Osteocyte (in vitro differentiated cells): Measurements from ENCODE around the gene GNAT1. TPM values are rescaled to one million over a fixed set of nuclear protein-coding genes. Genes with fewer than 3 reads are reported as not detected.

Source experiments
- DNase-seq: peaks from one replicate; pipeline ENCODE4 v3.0.0; 2021; ENCODE audit warnings: mixed read lengths; ENCODE audit not compliant: unreplicated experiment; ENCODE audit errors: extremely low spot score
- H3K27ac Mint-ChIP-seq: one replicate; pipeline ENCODE4 v1.8.0; 2021; ENCODE audit warnings: mild to moderate bottlenecking, mixed read lengths; ENCODE audit not compliant: unreplicated experiment
- H3K27me3 Mint-ChIP-seq: one replicate; pipeline ENCODE4 v1.8.0; 2021; ENCODE audit warnings: mixed read lengths; ENCODE audit not compliant: unreplicated experiment
- H3K36me3 Mint-ChIP-seq: one replicate; pipeline ENCODE4 v1.8.0; 2021; ENCODE audit warnings: mixed read lengths; ENCODE audit not compliant: unreplicated experiment
- H3K4me1 Mint-ChIP-seq: one replicate; pipeline ENCODE4 v1.8.0; 2021; ENCODE audit warnings: mixed read lengths; ENCODE audit not compliant: unreplicated experiment
- H3K4me3 Mint-ChIP-seq: one replicate; pipeline ENCODE4 v1.8.0; 2021; ENCODE audit warnings: mild to moderate bottlenecking, moderate library complexity, mixed read lengths; ENCODE audit not compliant: unreplicated experiment
- H3K9me3 Mint-ChIP-seq: one replicate; pipeline ENCODE4 v1.8.0; 2021; ENCODE audit warnings: mixed read lengths; ENCODE audit not compliant: unreplicated experiment
- total RNA-seq: library from RNA; stranded (reverse); gene quantifications from 2 replicates; pipeline ENCODE4 v1.2.1, GENCODE V29; 2021
- TF ChIP-seq, protein P1 (sequence below): fragments of 200-600 bp; sonication (generic); IDR thresholded peaks from 2 replicates; pipeline ENCODE4 v1.5.0; 2021; ENCODE audit warnings: antibody characterized with exemption, mild to moderate bottlenecking, moderate library complexity

The GNAT1 gene
- total RNA-seq, 1 donor from 2014 or later, result not detected

DNA sequence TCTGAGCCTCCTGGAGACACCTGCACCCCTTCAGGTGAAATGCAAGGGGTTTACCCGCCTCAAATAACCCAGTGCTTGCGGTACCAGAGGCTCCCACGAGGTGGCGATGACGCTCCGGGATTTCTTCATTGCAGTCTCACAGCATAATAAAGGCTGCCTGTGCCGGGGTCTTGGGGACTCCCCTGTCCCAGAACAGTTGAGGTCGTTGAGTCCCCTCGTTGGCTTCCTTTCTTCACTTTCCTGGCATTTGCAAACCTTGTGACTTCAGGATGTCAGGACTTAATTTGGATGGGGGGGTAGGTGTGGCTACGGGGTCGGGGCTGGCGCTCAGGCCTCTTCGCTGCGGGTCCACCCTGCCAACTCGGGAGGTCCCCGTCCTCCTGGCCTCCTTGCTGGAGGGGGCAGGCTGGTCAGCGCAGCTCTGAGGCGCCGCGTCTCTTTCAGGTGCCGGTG lies 1.3 kb downstream of the GNAT1 start:
- TF ChIP-seq, protein P1, sequence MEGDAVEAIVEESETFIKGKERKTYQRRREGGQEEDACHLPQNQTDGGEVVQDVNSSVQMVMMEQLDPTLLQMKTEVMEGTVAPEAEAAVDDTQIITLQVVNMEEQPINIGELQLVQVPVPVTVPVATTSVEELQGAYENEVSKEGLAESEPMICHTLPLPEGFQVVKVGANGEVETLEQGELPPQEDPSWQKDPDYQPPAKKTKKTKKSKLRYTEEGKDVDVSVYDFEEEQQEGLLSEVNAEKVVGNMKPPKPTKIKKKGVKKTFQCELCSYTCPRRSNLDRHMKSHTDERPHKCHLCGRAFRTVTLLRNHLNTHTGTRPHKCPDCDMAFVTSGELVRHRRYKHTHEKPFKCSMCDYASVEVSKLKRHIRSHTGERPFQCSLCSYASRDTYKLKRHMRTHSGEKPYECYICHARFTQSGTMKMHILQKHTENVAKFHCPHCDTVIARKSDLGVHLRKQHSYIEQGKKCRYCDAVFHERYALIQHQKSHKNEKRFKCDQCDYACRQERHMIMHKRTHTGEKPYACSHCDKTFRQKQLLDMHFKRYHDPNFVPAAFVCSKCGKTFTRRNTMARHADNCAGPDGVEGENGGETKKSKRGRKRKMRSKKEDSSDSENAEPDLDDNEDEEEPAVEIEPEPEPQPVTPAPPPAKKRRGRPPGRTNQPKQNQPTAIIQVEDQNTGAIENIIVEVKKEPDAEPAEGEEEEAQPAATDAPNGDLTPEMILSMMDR, result peak; percentile 92
- Mint-ChIP-seq H3K36me3 (no peaks in the 10 kb centered on the region), H3K27ac (no peak overlapping the region), H3K4me3 (no peak overlapping the region), H3K4me1 (peaks cover 3% of the 10 kb centered on the region), H3K27me3 (peaks cover 13% of the 10 kb centered on the region), H3K9me3 (no peaks in the 10 kb centered on the region)
- peak; percentile 91 for DNase-seq

DNA sequence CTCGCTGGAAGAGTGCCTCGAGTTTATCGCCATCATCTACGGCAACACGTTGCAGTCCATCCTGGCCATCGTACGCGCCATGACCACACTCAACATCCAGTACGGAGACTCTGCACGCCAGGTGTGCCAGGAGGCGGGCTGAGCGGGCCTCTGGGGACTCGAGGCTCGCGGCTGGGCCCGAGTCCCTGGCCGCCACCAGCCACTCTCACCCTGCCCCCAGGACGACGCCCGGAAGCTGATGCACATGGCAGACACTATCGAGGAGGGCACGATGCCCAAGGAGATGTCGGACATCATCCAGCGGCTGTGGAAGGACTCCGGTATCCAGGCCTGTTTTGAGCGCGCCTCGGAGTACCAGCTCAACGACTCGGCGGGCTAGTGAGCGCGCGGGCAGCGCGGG lies 1.9 kb downstream of the GNAT1 start:
- H3K9me3 Mint-ChIP-seq, result no peaks in the 10 kb centered on the region
- no peak for DNase-seq
- no peaks in the 10 kb centered on the region for H3K36me3 Mint-ChIP-seq
- H3K27me3 Mint-ChIP-seq, result peaks cover 16% of the 10 kb centered on the region
- peaks cover 3% of the 10 kb centered on the region for H3K4me1 Mint-ChIP-seq
- H3K27ac Mint-ChIP-seq, result no peak overlapping the region
- no peak overlapping the region for H3K4me3 Mint-ChIP-seq
- TF ChIP-seq, protein P1, result no peak

DNA sequence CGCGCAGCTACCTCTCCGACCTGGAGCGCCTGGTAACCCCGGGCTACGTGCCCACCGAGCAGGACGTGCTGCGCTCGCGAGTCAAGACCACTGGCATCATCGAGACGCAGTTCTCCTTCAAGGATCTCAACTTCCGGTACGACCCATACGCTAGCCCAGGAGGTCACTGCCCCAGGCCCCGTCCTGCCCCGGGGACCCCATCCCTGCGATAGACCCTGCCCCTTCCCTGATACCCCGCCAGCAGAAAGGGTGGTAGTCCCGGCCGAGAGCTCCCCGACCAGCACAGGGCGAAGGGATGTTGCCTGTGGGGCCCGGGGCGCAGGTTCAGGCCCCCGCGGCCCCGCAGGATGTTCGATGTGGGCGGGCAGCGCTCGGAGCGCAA lies 2.3 kb downstream of the GNAT1 start:
- TF ChIP-seq, protein P1, result no peak
- H3K4me1 Mint-ChIP-seq, result peaks cover 3% of the 10 kb centered on the region
- no peak for DNase-seq
- peaks cover 21% of the 10 kb centered on the region for H3K27me3 Mint-ChIP-seq
- no peak overlapping the region for H3K4me3 Mint-ChIP-seq
- H3K36me3 Mint-ChIP-seq, result no peaks in the 10 kb centered on the region
- no peak overlapping the region for H3K27ac Mint-ChIP-seq
- no peaks in the 10 kb centered on the region for H3K9me3 Mint-ChIP-seq

DNA sequence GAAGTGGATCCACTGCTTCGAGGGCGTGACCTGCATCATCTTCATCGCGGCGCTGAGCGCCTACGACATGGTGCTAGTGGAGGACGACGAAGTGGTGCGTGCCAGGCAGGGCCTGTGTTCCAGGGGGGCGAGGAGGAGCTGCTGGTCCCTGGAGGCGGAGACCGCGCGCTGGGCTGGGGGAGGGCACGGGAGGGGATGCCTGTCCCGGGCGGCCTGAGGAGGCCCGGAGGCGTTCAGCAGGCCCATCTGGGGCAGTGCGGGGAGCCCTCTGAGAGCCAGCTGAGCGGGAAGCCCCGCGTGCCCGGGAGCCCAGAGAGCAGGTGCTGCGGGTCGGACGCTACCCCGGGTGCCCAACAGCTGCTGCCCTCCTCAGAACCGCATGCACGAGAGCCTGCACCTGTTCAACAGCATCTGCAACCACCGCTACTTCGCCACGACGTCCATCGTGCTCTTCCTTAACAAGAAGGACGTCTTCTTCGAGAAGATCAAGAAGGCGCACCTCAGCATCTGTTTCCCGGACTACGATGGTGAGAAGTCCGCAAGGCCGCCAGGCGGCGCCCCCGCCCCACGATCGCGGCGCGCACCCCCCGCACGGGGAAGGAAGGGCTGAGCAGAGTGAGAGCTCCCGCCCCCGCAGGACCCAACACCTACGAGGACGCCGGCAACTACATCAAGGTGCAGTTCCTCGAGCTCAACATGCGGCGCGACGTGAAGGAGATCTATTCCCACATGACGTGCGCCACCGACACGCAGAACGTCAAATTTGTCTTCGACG lies 2.9 kb downstream of the GNAT1 start:
- no peaks in the 10 kb centered on the region for H3K9me3 Mint-ChIP-seq
- TF ChIP-seq, protein P1, result peak; percentile 79
- no peaks in the 10 kb centered on the region for H3K36me3 Mint-ChIP-seq
- H3K27me3 Mint-ChIP-seq, result peaks cover 25% of the 10 kb centered on the region
- H3K27ac Mint-ChIP-seq, result no peak overlapping the region
- H3K4me3 Mint-ChIP-seq, result no peak overlapping the region
- DNase-seq, result no peak
- H3K4me1 Mint-ChIP-seq, result no peaks in the 10 kb centered on the region

DNA sequence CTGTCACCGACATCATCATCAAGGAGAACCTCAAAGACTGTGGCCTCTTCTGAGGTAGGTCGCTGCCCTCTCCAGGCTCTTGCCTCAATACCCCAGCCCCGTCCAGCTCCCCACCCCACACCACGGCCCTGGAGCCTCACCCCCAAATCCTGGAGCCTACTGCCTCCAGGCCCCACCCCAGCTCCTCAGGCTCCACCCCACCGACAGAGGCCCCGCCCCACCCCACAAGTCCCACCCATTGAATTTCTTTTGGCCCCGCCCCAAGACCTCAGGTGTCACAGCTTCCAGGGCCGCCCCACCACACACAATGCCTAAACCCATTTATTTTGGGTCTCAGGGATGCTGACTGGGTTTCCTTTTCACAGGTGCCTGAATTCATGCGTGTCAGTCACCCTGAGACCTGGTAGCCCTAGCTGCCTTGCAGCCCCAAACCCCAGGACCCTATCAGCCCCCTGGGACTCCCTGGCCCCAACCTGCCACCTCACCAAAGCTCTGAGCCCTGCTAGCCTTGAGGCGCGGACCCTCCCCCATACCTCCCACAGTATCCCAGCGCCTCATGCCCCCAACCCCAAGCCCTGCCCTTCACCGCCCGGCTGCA lies 3.6 kb downstream of the GNAT1 start:
- TF ChIP-seq, protein P1, result no peak
- Mint-ChIP-seq H3K36me3 (no peaks in the 10 kb centered on the region), H3K9me3 (no peaks in the 10 kb centered on the region), H3K27me3 (peaks cover 25% of the 10 kb centered on the region), H3K4me1 (no peaks in the 10 kb centered on the region), H3K4me3 (no peak overlapping the region), H3K27ac (no peak overlapping the region)
- no peak for DNase-seq
